IPS-11a (cell line): ENCODE data around the gene WDR26.
"Not testable (repeated sequence)": the region's sequence is repeated elsewhere in the genome, so short reads cannot be mapped to it uniquely, and the experiment has no call there.

Experiments used
- H3K4me3 ChIP-seq: one replicate; pipeline ENCODE4 v1.5.1; 2013; ENCODE audit warnings: low read depth, low read length, control low read depth

WDR26 gene

DNA sequence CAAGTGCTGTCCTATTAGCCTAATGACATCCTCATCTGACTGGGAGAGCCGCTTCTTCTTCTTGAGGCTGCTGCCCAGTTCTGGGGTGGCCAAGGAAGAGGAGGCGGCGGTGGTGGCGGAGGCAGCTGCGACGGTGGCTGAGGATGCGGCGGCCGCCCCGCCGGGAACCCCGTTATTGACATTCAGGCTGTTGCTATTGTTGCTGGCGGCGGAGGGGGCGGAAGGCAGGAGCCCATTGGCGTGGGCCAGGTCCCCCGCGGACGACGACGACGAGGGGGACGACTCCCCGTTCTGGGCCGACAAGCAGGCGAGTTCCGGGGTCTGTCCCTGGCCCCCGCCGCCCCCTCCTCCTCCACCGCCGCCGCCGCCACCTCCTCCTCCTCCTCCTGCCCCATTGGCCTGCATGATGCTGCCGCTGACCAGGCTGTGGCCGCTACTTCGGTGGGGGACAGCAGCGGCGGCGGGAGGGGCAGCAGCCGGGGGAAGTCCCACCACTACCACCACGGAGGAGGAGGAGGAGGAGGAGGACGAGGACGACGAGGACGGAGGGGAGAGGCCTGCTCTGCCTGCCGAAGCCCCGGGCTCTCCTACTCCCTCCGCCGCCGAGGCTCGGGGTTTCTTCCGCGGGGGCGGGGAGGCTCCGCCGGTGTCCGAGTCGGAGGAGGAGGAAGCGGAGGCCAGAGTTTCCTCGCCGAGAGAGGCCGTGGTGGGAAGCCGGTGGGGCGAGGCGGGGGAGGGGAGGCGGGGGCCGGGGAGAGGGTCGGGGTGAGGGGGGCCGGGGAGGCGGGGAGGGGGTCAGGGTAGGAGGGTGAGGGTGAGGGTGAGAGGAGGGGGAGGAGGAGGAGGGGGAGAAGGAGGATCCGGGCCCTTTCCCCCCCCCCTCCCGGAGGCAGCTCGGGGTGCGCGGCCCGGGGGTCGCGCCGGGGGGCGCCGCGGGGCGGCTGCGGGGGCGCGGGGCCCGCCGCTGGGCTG, 610 bp downstream of the WDR26 start:
- peak overlapping the region; percentile 81 for H3K4me3 ChIP-seq

- H3K4me3 ChIP-seq: peak overlapping the region; percentile 79
Measured at GRCh38 chr1:224433041-224433691, 1.4 kb downstream of the WDR26 start.

DNA sequence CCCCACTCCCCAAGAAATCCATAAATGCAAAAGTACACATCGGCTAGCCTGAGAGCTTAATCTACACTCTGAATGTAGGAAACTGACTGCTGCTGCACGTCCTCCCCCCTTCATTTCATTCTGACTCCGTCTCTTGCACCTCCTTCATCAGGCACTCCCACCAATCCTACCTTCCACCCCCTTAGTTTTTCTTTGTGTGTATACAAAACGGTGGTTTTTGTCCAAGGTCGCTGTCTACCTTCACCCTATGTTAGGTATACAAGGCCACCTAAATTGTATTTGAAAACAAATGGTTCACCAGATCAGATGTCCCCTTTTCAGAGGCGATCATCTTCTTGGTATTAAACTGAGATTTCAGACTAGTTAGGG, 1.9 kb downstream of the WDR26 start:
- peak overlapping the region; percentile 79 for H3K4me3 ChIP-seq

DNA sequence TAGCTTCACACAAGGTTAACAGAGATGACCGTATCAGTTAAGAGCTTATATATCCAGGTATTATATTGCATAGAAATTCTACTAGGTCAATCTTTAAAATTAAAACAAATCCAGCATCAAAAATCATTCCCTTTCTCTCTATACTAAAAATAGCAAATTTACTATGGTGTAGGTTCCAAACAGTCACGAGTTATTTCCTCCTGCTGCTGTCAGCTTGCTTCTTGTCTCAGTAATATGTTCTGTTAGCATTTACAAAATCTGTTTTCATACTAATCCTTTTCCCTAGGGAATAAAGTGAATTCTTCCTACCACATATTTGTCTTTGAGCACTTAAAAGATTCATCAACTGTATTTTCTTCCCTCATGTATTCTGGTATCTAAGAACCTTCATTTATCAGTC, 2.5 kb downstream of the WDR26 start:
- H3K4me3 ChIP-seq: peak overlapping the region; percentile 14

DNA sequence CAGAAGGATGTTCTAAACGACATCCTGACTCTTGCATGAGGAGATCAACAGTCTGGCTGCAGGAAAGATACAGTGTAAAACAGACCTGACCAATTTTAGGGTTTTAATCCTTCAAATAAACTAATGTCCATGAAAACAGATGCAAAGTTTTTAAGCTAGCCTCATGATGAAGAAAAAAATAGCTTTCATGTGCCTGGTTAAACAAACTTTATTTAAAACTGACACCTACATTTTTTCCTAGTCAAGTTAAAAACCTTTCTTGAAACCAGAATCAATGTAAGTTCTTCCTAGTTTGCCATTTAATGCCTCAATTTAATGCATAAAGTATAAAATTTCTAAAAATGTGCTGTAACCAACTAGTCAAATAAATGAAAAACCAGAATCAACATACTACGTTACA, 2.9 kb downstream of the WDR26 start:
- H3K4me3 ChIP-seq: peak overlapping the region; percentile 14

GRCh38 chr1:224430511-224431113, 4.0 kb downstream of the WDR26 start:
- no peak overlapping the region for H3K4me3 ChIP-seq

DNA sequence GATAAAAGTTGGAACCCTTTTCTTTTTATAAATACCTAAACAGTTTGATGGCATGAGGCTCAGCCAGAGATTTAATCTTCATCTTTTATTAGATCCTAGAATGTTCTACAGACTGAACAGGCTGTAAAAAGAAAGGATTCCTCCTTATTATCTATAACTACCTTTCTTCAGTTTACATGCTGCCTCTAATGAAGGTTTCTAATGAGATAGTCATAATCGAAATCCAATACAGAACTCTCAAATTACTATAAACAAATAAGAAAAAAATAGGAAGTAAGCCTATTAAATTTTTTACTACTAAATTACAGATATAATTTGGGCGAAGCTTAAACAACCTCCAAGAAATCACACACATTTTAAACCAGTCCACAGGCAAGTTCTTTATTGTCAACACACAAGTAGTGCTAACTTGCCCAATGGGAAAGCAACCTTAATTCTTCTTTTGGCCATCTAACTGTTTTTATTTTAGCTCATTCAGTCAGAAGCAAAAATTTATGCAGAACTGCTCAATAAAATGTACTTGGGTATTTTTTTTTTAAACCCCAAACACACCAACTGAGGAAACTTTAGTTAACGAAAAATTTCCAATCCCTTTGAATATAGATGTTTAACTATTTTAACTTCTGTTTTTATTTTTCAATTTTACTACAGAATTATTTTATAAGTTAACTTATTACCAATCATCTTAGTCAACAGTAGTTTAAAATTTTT, 4.8 kb downstream of the WDR26 start:
- H3K4me3 ChIP-seq: no peak overlapping the region

GRCh38 chr1:224428713-224429112, 5.9 kb downstream of the WDR26 start:
- not testable (repeated sequence) for H3K4me3 ChIP-seq

GRCh38 chr1:224427346-224427745, 7.3 kb downstream of the WDR26 start:
- H3K4me3 ChIP-seq: no peak overlapping the region

GRCh38 chr1:224426869-224427268, 7.7 kb downstream of the WDR26 start:
- H3K4me3 ChIP-seq: not testable (repeated sequence)

DNA sequence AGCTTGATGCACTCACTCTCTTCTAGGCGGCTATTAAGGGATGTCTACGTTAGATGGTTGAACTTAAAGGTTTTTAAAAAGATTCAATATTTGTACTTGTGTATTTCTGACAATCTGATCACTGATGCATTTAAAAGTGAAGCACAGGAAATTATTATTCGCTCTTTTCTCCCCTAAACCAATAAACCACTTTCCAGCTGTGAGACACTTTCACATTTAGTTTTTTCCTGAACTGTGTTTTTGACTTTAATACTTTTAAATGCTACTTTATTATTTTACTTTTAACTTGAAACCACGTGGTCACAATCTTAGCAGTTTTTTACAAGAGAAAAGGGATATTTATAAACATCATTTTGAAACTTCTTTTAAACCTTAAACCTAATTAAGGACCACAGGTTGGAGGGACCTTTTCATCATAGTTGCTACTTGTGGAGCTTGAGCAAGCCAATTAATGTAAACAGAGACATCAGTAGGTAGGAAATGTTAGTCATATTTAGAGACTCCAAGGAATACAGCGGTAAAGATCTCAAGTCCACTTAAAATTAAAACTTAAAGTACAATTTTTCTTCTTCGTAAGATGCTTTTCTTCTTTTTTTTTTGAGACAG, 9.2 kb downstream of the WDR26 start:
- no peak overlapping the region for H3K4me3 ChIP-seq

DNA sequence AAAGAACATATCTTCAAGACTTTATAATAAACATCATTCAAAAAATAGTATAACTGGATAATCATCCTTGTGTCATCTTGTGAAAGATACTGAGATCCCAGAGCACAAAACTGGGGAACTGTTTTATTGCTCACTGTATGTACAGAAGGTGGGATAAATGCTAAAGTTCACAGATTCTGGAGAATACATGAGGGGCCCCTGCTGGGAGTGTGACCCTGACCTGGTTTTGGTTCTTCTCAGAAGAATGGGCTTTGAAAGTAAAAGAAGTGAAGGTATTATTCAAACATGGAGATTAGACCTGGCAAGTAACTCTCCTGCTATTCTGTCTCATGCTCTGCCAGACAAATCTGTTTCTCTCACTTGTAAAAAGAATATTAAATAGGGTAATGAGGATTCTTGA, 14.5 kb downstream of the WDR26 start:
- no peak overlapping the region for H3K4me3 ChIP-seq

- H3K4me3 ChIP-seq: no peak overlapping the region
Measured at GRCh38 chr1:224411766-224412165, 22.8 kb downstream of the WDR26 start.

- no peak overlapping the region for H3K4me3 ChIP-seq
Measured at GRCh38 chr1:224408294-224408590, 26.4 kb downstream of the WDR26 start.

GRCh38 chr1:224407571-224408293, 26.9 kb downstream of the WDR26 start:
- no peak overlapping the region for H3K4me3 ChIP-seq

DNA sequence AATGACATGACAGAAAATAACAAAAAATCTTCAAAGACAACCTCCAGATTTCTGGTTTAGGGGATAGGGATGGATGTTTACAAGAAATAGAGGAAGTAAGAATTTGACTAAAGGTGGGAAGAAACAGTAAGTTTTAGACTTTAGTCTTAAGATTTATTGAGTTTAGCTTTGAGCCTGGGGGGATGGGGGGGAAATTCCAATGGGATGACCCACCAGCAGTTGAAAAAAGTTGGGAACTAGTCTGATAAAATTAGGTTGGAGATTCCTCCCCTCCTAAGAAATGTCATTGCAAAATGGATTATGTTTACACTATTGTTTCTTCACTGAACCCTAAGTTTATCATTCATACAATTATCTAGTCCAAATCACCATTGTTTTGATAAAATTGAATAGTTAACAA, 28.4 kb downstream of the WDR26 start:
- no peak overlapping the region for H3K4me3 ChIP-seq

GRCh38 chr1:224405604-224405970, 29.0 kb downstream of the WDR26 start:
- H3K4me3 ChIP-seq: no peak overlapping the region

DNA sequence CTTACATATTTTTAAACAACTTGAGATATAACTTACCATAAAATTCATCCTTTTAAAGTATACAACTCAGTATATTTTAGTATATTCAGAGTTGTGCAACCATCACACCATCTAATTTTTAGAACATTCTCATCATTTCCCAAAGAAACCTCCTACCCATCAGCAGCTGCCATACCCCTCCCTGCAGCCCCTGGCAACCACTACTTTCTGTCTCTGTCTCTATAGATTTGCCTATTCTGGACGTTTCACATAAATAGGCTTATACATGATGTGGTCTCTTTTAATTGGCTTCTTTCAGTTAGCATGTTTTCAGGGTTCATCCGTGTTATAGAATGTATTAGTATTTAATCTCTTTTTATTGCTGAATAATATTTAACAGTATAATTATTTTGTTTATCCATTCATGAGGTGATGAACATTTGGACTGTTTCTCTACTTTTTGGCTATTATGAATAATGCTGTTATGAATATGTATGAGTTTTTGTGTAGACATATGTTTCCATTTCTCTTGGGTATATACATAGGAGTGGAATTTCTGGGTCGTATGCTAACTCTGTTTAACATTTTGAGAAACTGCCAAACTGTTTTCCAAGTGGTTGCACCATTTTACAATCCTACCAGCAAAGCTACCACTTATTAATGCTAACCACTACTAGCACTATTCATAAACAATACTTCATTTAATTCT, 29.5 kb downstream of the WDR26 start:
- H3K4me3 ChIP-seq: no peak overlapping the region

DNA sequence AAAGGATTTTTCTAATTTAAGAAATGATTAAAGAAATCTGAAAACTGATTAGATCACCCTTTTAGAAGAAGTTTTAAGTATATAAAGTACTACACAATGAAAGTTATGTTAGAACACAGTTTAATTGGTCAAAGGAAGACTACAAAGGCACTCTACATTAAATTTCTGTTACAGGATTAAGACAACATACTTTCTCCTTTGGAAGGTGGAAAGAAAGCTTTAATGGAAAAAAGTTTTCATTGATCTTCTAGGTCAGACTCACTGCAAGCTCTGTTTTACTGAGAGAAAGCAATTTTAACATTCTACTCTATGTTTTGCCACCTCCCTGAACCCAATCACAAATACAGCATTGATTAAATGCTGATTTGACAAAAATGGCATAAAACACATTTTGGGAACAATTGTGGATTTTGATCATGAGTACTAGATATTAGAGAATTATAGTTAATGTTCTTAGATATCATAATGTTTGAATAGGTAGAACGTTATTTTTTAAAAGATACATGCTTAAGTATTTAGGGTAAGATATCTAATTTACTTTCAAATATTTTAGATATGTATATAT, 32.0 kb downstream of the WDR26 start:
- H3K4me3 ChIP-seq: no peak overlapping the region

DNA sequence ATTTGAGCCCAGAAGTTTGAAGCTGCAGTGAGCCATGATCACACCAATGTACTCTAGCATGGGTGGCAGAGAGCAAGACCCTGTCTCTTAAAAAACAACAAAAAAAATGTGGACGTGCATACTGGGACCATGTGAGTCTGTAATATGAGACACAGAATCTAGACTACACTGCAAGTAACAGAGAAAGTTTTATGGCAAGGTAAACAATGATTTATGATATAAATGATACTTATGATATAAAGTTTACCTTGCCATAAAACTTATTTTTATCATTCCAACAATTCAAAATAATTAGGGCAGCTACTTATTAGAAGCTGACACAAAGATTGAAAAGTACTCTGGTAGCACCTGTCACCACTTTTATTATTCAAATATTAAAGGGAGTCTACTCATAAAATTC, 34.7 kb downstream of the WDR26 start:
- H3K4me3 ChIP-seq: no peak overlapping the region
